Dedifferentiated amniotic fluid mesenchymal stem cell (primary cell): Measurements from ENCODE around the gene NRP1.

Source experiments
- DNase-seq: peaks from one replicate; pipeline ENCODE4 v3.0.0-alpha.2; 2016; ENCODE audit errors: extremely low spot score

The NRP1 gene

GRCh38 chr10:33290321-33291052, 44.0 kb downstream of the NRP1 start:
- DNase-seq, result no peak

- no peak for DNase-seq
Measured at GRCh38 chr10:33289776-33290175, 44.7 kb downstream of the NRP1 start.

GRCh38 chr10:33288127-33288526, 46.3 kb downstream of the NRP1 start:
- no peak for DNase-seq

GRCh38 chr10:33287112-33287511, 47.4 kb downstream of the NRP1 start:
- no peak for DNase-seq

GRCh38 chr10:33286157-33286934, 48.1 kb downstream of the NRP1 start:
- peak; percentile 52 for DNase-seq

GRCh38 chr10:33284945-33285344, 49.5 kb downstream of the NRP1 start:
- DNase-seq, result no peak

- no peak for DNase-seq
Measured at GRCh38 chr10:33279811-33280602, 54.5 kb downstream of the NRP1 start.

GRCh38 chr10:33279276-33279675, 55.2 kb downstream of the NRP1 start:
- no peak for DNase-seq

GRCh38 chr10:33278198-33278597, 56.3 kb downstream of the NRP1 start:
- no peak for DNase-seq

- DNase-seq, result no peak
Measured at GRCh38 chr10:33277135-33277536, 57.3 kb downstream of the NRP1 start.

GRCh38 chr10:33276282-33276923, 58.1 kb downstream of the NRP1 start:
- no peak for DNase-seq

GRCh38 chr10:33274096-33274785, 60.2 kb downstream of the NRP1 start:
- no peak for DNase-seq

- peak; percentile 98 for DNase-seq
Measured at GRCh38 chr10:33273295-33274002, 61.0 kb downstream of the NRP1 start.

- DNase-seq, result no peak
Measured at GRCh38 chr10:33272635-33273034, 61.8 kb downstream of the NRP1 start.

GRCh38 chr10:33271969-33272583, 62.4 kb downstream of the NRP1 start:
- peak; percentile 38 for DNase-seq

GRCh38 chr10:33270971-33271370, 63.5 kb downstream of the NRP1 start:
- DNase-seq, result no peak

- no peak for DNase-seq
Measured at GRCh38 chr10:33267708-33268107, 66.8 kb downstream of the NRP1 start.

GRCh38 chr10:33265621-33266020, 68.8 kb downstream of the NRP1 start:
- DNase-seq, result no peak

GRCh38 chr10:33263453-33263852, 71.0 kb downstream of the NRP1 start:
- no peak for DNase-seq

- DNase-seq, result no peak
Measured at GRCh38 chr10:33262871-33263270, 71.6 kb downstream of the NRP1 start.
